PC-9 (cell line): Measurements from ENCODE around the gene MRFAP1L1.

Experiments
- EZH2 ChIP-seq: fragments of 200-600 bp; sonication (generic); IDR thresholded peaks from 2 replicates; pipeline ENCODE4 v1.8.0; 2017; ENCODE audit warnings: antibody characterized with exemption, low read depth
- TF ChIP-seq, protein P1 (sequence below): fragments of 200-600 bp; sonication (generic); conservative IDR thresholded peaks from 2 replicates; pipeline ENCODE4 v1.6.1; 2017; ENCODE audit warnings: mixed run types, antibody characterized with exemption, mild to moderate bottlenecking, moderate library complexity

DNA sequence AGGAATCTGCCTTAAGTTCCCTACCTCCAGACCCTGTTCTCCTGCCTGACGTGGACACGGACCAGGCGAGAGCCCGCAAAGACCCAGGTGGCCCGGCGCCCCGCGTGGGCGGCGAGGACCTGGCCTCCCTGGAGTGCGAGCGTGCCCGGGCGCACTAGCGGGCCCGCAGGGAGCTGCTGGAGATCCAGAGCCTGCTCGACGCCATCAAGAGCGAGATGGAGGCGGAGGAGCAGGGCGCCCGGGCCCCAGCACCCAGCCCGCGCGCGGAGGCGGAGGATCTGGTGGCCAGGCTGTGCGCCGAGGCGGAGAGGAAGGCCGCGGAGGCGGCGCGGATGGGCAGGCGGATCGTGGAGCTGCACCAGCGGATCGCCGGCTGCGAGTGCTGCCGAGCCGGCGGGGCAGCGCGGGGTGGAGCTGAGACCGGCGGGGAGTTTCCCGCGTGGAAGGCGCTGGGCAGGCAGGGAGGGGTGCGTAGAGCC, 51.0 kb downstream of the MRFAP1L1 start:
- TF ChIP-seq, protein P1, sequence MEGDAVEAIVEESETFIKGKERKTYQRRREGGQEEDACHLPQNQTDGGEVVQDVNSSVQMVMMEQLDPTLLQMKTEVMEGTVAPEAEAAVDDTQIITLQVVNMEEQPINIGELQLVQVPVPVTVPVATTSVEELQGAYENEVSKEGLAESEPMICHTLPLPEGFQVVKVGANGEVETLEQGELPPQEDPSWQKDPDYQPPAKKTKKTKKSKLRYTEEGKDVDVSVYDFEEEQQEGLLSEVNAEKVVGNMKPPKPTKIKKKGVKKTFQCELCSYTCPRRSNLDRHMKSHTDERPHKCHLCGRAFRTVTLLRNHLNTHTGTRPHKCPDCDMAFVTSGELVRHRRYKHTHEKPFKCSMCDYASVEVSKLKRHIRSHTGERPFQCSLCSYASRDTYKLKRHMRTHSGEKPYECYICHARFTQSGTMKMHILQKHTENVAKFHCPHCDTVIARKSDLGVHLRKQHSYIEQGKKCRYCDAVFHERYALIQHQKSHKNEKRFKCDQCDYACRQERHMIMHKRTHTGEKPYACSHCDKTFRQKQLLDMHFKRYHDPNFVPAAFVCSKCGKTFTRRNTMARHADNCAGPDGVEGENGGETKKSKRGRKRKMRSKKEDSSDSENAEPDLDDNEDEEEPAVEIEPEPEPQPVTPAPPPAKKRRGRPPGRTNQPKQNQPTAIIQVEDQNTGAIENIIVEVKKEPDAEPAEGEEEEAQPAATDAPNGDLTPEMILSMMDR, result no peak
- TF ChIP-seq EZH2, result no peak
